Hematopoietic multipotent progenitor cell treated with erythropoietin and hydrocortisone succinate and interleukin-3 and kit ligand, for 15 days (in vitro differentiated cells): ENCODE measurements around the gene KCNQ2.

ENCODE experiments used
- DNase-seq: peaks from one replicate; pipeline ENCODE4 v3.0.0-alpha.2; 2015; ENCODE audit warnings: low spot score

The KCNQ2 gene

DNA sequence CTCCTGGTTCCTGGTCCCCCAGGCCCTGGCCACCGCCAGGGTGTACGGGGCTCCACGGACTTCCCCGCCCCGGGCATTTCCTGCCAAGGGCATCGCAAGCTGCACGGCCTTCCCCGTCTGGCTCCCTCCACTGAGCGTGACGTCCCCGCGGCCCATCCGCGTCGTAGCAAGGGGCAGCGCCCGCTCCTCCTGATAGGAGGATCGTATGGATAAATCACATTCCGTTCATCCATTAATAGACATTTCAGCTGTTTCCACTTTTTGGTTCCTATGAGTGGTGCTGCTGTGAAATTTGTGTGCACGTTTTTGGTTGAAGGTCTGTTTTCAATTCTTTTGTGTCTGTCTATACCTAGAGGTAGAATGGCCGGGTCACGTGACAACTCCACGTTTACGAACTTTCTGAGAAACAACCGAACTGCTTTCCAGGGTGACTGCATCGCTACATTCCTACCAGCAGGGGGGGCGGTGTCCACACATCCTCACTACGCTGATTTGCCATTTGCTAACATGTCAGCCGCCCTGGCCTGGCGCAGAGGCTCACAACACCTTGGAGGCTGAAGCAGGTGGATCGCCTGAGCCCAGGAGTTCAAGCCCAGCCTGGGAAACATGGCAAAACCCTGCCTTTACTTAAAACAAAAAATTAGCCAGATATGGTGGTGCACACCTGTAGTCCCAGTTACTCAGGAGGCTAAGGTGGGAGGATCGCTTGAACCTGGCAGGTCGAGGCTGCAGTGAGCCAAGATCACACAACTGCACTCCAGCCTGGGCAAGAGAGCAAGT, 37.7 kb downstream of the KCNQ2 start:
- DNase-seq, result peak; percentile 43

DNA sequence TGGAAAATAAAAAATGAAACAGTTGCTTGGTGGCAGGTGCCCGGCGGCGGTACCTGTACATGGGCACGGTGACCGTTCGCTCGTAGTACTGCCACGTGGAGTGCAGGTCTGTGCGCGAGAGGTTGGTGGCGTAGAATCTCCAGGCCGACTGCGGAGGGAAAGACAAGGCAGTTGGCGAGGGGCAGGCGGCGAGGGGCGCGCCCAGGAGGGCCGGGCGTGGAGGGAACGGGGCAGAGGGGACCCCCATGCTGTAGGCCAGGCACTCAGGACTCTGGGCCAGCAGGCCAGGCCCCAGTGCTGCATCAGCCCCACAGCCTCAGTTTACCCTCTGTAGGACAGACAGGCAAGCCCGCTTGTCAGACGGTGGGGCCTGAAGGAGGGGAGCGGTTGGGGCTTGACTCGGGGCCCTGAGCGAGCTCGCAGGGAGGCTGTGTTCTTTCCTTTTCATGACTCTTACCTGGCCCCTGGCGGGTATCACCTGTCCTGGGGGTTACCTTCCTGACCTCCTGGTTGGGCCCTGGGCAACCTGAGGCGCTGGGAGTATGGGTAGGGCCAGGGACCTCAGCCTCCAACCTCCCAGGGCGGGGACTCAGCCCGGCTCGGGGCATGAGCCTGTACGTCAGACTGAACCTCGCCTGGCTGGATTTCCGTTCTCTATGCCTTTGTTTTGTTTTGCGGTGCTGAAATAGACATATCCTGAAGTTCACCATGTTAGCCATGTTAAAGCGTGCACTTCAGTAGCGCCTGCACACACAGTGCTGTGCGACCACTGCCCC, 38.5 kb downstream of the KCNQ2 start:
- DNase-seq, result no peak

DNA sequence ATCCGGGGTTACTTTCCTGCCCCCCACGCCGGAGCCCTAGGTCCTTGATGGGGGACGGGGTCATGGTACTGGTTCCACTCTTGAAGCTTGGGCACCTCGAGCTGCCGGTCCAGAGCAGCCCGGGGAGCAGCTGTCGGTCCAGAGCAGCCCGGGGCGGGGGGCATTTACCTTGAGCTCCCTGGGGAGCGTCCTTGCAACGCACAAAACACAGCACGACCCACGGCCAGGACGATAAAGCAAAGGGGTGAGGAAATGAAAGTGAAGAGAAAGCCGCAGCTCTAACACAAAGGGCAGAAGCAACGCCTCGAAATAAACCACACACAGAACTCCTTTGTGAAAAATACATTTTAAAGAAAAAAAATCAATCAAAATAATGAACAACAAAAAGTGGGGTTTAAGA, 39.1 kb downstream of the KCNQ2 start:
- no peak for DNase-seq

DNA sequence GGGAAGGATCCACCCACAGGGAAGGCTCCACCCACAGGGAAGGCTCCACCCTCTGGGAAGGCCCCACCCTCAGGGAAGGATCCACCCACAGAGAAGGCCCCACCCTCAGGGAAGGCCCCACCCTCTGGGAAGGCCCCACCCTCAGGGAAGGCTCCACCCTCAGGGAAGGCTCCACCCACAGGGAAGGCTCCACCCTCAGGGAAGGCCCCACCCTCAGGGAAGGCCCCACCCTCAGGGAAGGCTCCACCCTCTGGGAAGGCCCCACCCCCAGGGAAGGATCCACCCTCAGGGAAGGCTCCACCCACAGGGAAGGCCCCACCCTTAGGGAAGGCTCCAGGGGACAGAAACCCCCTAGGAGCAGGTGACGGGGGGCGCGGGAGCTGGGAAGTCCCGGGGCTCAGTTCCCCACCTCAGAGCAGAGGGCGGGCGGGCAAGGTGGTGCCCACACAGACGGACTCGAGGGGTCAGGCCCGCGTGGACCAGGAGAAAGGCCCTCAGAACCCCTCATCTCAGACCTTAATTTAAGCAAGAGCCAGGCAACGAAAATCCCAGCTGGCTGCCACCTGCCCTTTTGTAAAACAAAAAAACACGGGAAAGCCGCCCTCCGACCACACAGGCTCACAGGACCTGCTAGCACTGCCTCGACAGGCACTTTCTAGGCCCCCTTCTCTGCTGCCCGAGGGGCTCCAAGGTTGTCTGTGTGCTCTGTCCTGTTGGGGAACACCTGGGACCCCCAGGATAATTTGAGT, 39.7 kb downstream of the KCNQ2 start:
- no peak for DNase-seq

DNA sequence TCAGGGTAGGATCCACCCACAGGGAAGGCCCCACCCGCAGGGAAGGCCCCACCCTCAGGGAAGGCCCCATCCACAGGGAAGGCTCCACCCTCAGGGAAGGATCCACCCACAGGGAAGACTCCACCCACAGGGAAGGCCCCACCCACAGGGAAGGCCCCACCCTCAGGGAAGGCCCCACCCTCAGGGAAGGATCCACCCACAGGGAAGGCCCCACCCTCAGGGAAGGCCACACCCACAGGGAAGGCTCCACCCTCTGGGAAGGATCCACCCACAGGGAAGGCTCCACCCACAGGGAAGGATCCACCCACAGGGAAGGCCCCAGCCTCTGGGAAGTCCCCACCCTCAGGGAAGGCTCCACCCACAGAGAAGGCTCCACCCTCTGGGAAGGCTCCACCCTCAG, 40.5 kb downstream of the KCNQ2 start:
- DNase-seq, result no peak

DNA sequence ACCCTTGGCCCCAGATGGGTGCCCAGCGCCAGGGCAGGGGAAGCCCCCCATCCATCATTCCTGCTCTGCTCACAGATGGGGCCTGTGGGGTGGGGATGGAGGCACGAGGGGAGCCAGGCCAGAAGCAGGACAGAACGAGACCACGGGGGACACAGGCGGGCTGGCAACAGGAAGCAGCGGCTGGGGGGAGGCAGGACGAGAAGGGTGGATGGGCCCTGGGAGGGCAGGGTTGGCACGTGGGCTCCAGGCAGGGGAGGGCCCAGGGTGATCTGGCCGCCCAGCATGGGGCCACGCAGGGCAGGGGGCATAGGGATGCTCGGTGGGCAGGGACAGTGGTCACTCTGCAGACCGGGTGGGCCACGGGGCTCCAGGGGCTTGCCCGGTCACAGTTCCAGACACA, 41.6 kb downstream of the KCNQ2 start:
- no peak for DNase-seq

DNA sequence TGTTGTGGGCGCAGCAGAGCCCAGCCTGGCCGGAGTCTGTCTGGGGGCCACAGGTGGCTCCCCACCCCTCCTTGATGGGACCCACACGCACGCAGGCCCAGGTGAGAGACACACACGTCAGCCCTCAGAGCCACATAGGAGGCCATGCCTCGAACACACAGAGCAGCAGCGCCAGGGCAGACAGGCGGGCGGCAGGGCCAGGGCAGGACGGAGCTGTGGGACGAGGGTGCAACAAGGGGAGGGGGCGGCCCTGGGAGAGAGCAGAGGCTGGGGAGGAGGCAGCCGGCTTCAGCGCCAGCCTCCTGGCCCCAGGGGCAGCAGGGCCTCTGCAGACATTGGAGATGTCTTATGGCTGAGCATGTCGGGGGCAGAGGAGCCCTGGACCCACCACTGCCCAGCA, 42.5 kb downstream of the KCNQ2 start:
- no peak for DNase-seq

DNA sequence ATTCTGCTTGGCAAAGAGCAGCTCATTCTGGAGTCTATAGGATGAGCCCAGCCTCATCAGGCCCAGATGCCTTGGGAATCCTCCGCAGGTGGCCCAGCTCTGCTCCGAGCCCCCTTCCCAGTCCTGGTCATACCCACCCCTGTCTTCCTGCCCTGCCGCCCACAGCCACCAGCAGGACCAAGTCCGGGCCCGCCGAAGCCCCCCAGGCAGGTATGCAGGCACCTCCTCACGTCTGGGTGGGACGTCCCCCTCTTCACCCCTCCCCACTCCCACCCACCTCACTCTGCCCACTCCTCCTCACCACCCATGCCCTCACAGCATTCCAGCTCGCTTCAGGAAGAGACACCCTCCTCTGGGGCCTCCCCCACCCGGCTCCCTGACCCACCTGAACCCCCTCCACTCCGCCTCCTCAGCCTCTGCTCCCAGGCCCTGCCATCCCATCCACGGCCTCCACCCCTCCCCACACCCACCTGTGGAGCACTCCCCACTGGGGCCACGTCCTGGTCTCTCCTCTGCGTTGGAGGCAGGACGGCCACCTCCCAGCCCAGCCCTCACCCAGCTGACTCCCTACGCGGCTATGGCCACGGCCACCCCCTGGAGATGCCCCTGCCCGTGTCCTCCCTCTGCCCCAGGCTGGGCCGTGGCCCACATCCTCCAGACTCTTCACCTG, 43.4 kb downstream of the KCNQ2 start:
- DNase-seq, result no peak

DNA sequence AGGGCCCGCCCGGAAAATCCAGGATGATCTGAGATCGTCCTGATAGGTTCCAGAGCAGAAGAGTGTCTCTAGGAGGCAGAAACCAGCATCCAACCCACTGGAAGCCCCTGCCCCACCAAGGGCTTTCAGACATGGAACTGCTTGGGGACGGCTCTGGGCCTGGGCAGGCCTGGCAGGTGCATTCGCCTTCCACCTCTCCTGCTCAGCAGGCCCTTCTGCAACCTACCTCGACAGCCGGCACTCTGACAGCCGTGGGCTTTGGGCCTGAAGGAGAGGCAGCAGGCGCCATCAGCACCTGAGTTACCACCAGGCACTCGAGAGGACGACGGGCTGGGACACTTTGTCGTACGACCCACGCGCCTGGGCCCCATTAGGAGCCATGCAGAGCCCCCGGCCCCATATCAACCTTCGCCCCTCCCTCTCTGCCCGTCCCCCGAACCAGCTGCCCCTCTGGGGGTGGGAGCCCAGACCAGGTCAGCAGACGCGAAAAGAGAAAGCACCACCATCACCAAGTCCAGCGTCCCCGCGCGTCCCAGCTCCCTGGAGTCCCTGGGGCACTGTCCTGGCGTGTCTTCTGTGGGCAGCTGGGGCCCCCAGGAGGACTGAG, 44.6 kb downstream of the KCNQ2 start:
- DNase-seq, result no peak

DNA sequence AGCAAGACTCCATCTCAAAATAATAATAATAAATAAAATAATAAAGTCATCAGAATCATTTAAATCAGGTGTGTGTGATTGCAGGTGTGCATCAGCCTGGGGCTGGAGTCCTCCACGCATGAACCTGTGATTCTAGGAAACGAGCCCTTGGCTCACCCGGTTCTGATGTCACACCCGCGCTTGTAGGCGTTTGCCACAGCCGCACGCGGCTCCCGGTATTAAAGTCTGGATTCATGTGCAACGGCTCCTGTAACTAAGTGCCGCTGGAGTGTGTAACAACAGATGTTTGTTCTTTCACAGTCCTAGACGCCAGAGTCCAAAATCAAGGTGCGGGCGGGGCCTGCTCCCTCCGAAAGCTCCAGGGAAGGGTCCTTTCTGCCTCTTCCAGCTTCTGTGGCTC, 45.2 kb downstream of the KCNQ2 start:
- no peak for DNase-seq

DNA sequence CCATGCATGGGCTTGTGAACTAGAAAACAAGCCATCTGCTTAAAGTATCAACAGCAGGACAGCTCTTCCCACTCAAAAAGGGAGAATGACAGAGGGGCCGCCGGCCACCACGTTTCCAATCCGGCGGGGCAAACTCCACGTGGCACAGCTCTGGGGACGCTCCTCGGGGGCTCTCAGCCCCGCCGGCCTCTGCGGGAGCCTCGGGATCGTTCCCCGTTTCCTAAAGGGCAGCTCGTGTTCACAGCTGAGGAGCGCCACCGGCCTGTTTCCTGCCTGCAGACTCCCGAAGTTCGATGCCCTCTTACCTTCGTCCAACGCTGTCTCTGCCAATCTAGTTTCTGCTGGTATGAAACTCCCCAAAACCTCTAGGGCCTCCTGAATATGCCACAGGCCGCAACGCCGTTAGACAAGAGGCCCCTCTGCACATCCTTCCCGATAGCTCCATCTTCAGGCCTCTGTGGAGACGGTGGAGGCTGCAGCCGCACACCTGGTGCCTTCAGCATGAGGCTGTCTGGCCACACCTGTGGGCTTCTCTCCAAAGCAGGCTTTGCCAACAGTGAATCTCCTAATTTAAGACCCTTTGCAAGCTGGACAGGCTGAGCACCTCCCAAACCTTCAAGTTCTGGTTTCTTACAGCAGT, 46.5 kb downstream of the KCNQ2 start:
- no peak for DNase-seq

DNA sequence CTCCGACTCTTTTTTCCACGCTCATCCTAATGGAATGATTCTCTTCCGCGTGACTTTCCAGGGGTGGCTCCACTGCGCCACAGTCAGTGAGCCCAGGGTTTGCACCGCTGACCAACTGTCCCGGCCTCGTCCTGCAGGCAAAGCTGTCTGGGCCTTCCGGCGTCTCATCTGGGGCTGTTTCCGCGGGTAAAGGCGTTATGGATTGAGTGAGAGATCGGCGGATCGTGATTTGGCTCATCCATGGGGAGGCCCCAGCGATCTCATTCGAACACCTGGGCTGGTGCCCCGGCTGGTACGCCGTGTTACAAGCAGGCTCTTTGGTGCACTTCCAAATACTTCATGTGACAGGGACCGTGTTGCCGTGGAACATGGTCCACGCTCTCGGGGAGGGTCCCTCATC, 47.8 kb downstream of the KCNQ2 start:
- DNase-seq, result no peak

DNA sequence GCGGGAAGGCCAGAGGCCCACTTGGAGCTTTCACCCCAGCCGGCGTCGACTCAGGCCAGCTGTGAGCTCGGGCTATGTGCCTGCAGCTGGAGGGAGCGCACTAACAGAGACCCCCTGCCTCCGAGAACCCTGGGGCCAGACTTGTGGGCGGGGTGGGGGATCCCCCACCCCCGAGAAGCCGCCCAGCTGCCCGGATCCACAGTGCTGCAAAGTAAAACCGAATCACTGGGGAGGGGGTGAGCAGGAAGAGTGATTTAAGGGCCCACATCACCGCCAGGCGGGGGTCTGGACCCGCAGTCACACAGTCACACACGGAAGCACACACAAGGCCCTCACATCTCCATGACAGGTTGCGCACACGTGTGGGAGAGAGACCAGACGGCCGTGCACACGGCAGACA, 48.7 kb downstream of the KCNQ2 start:
- DNase-seq, result no peak

DNA sequence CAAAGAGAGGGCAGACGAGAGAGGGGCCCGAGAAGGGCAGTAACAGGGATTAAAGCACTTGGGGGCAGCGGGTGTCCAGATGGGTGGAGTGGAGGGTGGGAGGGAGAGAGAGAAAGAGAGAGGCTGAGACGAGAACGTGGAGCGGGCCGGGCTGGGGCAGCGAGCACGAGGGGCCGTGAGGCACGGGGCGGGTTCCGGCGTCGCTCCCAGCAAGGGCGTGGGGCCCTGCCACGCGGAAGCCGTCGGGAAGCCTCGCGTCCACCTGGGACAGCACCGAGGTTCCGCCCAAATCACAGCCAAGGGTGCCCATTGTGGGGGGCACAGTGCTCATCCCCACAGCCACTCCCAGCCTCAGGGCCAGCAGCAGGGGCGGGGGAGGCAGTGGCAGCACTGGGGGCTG, 49.8 kb downstream of the KCNQ2 start:
- DNase-seq, result no peak

DNA sequence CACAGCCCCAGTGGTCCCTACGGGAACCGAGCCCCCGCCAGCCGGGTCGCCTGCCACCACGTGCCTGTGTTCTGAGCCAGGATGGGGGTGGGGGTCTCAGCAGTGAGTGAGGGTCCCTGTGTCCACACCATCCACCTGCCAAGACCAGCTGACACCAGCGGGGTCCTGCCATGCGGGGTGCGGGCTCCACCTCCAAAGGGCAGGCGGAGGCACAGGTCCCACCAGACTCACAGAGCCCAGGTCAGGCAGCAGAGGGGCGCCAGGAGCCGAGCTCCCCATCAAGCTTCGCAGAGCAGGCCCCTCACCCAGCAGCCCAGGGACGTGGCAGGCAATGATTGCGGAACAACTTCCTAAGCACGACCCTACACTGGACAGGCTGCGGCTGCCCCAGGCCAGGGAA, 50.5 kb downstream of the KCNQ2 start:
- DNase-seq, result no peak

DNA sequence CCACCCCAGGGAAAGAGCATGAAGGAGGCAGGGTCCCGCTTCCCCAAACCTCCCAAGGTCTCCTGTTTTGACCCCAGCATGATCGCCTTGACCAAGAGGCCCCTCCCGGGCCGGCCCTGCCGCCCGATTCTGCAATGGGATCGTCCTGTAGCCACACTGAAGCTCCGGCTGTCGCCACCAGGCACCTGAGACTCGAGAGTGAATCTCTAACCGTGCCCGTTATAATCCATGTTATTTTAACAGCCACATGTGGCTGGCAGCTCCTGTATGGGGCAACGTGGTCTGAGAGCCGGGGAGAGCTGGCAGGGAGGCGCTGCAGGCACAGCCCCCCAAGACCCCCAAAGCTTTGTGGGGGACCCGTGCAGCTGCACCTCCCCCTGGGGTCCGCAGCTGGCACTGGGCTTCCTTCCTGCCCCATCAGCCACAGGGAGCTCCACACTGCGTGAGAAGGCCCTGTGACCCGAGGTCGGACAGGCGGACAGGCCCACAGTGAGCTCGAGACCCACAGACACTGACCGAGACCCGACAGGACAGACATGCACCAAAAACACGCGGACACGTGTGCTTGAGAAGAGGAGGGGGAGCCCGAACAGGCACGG, 51.3 kb downstream of the KCNQ2 start:
- DNase-seq, result no peak

DNA sequence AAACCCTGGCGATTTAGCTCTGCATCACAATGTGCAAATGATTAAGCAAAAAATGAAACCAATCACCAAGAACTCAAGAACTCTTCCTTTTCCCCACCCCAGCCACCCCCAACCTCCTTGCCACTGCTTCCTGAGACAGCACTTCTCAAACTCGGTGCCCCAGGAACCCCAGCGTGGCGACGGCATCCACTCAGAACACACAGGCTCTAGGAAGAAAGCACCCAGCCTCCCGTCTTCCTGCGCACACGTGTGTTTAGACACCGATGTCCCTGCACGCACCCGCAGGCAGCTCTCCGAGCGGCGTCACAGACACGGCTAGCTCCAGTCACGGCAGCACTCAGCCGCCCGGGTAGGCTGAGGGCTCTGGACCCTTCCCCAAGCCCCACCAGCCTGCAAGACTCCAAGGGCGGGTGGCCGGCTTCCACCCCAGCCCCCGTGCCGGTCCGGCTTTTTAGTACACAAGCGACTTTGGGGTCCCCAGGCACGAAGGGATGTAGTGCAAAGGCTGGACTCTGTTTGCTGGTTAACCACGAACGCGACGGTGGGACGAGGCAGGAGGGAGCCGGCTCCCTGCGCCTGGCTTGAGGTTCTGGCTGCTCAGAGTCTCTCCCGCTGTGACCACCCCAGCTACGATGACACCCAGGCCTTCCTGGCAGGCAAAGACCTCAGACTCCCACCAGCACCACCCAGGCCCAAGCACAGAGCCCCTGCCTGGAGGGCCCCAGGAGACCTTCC, 51.9 kb downstream of the KCNQ2 start:
- no peak for DNase-seq

DNA sequence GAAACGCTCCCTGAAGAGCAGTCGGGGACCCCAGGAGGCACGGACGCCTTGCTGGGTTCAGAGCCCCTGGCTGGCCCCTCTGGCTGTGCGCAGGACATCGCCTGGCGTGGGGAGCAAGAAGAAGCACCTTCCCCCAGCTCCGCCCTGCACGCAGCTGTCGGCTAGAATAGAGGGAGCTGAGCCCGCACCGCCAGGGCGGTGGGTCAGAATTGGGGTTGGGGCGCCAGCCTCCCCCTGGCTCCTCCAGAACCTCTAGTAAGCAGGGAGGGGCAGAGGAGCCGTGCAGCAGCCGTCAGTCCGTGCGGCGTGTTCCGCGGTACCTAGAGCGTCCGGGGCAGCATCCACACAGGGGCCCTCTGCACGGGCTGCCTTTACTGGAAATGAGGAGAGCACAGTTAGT, 53.2 kb downstream of the KCNQ2 start:
- DNase-seq, result no peak

DNA sequence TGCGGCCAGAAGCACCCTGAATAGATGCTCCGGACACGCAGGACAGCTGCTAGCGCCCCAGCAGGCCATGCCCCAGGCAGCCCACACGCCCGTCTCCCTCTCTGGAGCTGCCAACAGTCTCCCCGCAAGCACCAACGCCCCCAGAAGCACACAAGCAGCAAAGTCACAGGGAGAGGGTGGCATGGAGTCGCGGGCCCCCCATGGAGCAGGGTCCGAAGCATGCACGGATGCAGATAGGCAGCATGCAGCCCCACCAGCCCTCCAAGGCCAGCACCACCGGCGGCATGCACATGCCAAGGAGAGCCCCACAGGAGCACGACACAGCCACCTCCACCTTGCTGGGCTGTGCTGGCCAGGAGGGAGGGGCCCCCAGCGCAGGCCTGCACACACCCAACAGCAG, 53.8 kb downstream of the KCNQ2 start:
- DNase-seq, result no peak

DNA sequence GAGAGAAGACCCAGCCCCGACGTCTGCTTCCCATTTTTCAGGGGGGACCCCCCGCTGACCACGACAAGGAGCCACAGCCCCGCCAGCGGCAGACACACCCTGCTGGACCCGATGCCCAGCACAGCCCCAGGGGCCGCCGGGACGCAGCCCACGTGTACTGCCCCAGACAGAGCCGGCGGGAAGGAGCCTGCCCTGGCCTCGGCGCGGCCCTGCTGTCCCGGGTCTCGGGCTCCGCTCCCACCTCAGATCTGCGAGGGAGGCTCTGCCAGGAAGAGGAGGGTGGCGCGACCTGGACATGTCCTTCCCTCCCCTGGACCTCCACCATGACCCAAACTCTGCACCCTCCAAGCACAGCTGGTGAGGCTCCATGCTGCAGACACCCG, 54.7 kb downstream of the KCNQ2 start:
- DNase-seq, result no peak
